PC-9 (cell line): Measurements from ENCODE around the gene PAIP2B. TPM values are rescaled to one million over a fixed set of nuclear protein-coding genes. Genes with fewer than 3 reads are reported as not detected.
A peak's percentile ranks its signal among the peaks of the same experiment; 100 is the strongest.

ENCODE experiments used
- BruUV-seq: library from RNA; stranded (reverse); fragments of 400-500 nt; replicated peaks from 2 replicates; lab custom pipeline; 2021; lab: Mats Ljungman, UMichigan
- CTCF ChIA-PET: fragments of 300-600 bp; sonication (Branson Sonifier 250); formaldehyde crosslinking; loops from one replicate; lab custom pipeline; 2022; ENCODE audit warnings: antibody characterized with exemption; lab: Charles Lee
- POLR2A ChIA-PET: fragments of 300-600 bp; sonication (Branson Sonifier 250); formaldehyde crosslinking; loops from one replicate; lab custom pipeline; 2022; ENCODE audit warnings: antibody characterized with exemption; ENCODE audit not compliant: unreplicated experiment; lab: Charles Lee
- DNase-seq, 2 experiments: peaks; one replicate each; pipeline versions ENCODE4 v3.0.0 to v3.0.0-alpha.2; 2015 to 2022; ENCODE audit warnings: mixed read lengths in 1 of 2
- H2AFZ ChIP-seq: fragments of 200-600 bp; sonication (generic); 2 replicates; pipeline ENCODE4 v1.8.1; 2017; ENCODE audit warnings: antibody characterized with exemption
- H3F3A ChIP-seq: fragments of 200-600 bp; sonication (generic); 2 replicates; pipeline ENCODE4 v1.8.1; 2017; ENCODE audit warnings: antibody characterized with exemption, mild to moderate bottlenecking, low read depth; ENCODE audit not compliant: insufficient read depth
- H3K27ac ChIP-seq: fragments of 200-600 bp; sonication (generic); 2 replicates; pipeline ENCODE4 v1.6.1; 2016; ENCODE audit warnings: mixed run types
- H3K27me3 ChIP-seq: fragments of 200-600 bp; sonication (generic); 2 replicates; pipeline ENCODE4 v1.6.1; 2016; ENCODE audit warnings: low read depth, mixed run types; ENCODE audit not compliant: insufficient read depth
- H3K36me3 ChIP-seq: fragments of 200-600 bp; sonication (generic); 2 replicates; pipeline ENCODE4 v1.6.1; 2016; ENCODE audit warnings: low read depth, mixed run types
- H3K4me1 ChIP-seq: fragments of 200-600 bp; sonication (generic); replicated peaks from 2 replicates; pipeline ENCODE4 v1.6.1; 2016; ENCODE audit warnings: mixed run types; ENCODE audit not compliant: insufficient read depth
- H3K4me2 ChIP-seq: fragments of 200-600 bp; sonication (generic); 2 replicates; pipeline ENCODE4 v1.6.1; 2017; ENCODE audit warnings: mixed run types
- H3K4me3 ChIP-seq: fragments of 200-600 bp; sonication (generic); 2 replicates; pipeline ENCODE4 v1.6.1; 2016; ENCODE audit warnings: mixed run types
- H3K79me2 ChIP-seq: fragments of 200-600 bp; sonication (generic); 2 replicates; pipeline ENCODE4 v1.6.1; 2017; ENCODE audit warnings: low read depth, mixed run types
- H3K9me2 ChIP-seq: fragments of 200-600 bp; sonication (generic); 2 replicates; pipeline ENCODE4 v1.8.1; 2017; ENCODE audit warnings: mild to moderate bottlenecking; ENCODE audit not compliant: insufficient read depth
- H3K9me3 ChIP-seq: fragments of 200-600 bp; sonication (generic); 2 replicates; pipeline ENCODE4 v1.8.1; 2016; ENCODE audit warnings: low read depth; ENCODE audit not compliant: insufficient read depth
- H4K20me1 ChIP-seq: fragments of 200-600 bp; sonication (generic); 2 replicates; pipeline ENCODE4 v1.8.1; 2017; ENCODE audit not compliant: insufficient read depth
- CTCF ChIP-seq: fragments of 200-600 bp; sonication (generic); conservative IDR thresholded peaks from 2 replicates; pipeline ENCODE4 v1.6.1; 2017; ENCODE audit warnings: mixed run types, antibody characterized with exemption, mild to moderate bottlenecking, moderate library complexity
- EZH2 ChIP-seq: fragments of 200-600 bp; sonication (generic); IDR thresholded peaks from 2 replicates; pipeline ENCODE4 v1.8.0; 2017; ENCODE audit warnings: antibody characterized with exemption, low read depth
- intact Hi-C: fragments of 100-400 bp; cut with micrococcal nuclease; formaldehyde crosslinking; loops from one replicate; pipeline ENCODE4 v1.10.0; 2022; ENCODE audit not compliant: unreplicated experiment
- total RNA-seq: library from RNA; stranded (reverse); gene quantifications from 2 replicates; pipeline ENCODE4 v1.2.3, GENCODE V29; 2021

Gene PAIP2B
- total RNA-seq, 1 experiment from 2014 or later: 6.1 TPM

- no peaks in the 10 kb centered on the region for H3F3A ChIP-seq
- no peaks in the 10 kb centered on the region for H3K79me2 ChIP-seq
- no peaks in the 10 kb centered on the region for H4K20me1 ChIP-seq
- ChIA-PET POLR2A (no interaction called here), CTCF (no interaction called here)
- TF ChIP-seq EZH2 (no peak), CTCF (no peak)
- intact Hi-C loops: loop anchor here (5.0 to 10.0 kb wide), 2 partner anchors 291 to 356 kb away; no protein-coding TSS in a partner anchor
- H3K4me3 ChIP-seq: no peak overlapping the region
- no TSS peak for BruUV-seq
- H3K4me1 ChIP-seq: no peaks in the 10 kb centered on the region
- H3K4me2 ChIP-seq: no peak overlapping the region
- H2AFZ ChIP-seq: no peak overlapping the region
- no peaks in the 10 kb centered on the region for H3K9me3 ChIP-seq
- H3K9me2 ChIP-seq: no peaks in the 10 kb centered on the region
- no peaks in the 10 kb centered on the region for H3K36me3 ChIP-seq
- no peaks in the 10 kb centered on the region for H3K27me3 ChIP-seq
- no peak overlapping the region for H3K27ac ChIP-seq
- DNase-seq: no peak
These were observed 71.1 kb downstream of the PAIP2B start for GRCh38 chr2:71155846-71156245.

GRCh38 chr2:71154798-71155197 lies 72.1 kb downstream of the PAIP2B start:
- no peaks in the 10 kb centered on the region for H3F3A ChIP-seq
- peak; percentile 27 to 44 for DNase-seq
- POLR2A ChIA-PET: interaction anchor here (0.6 to 0.7 kb wide), 2 partner anchors 13 to 131 kb away, joined by 3 read pairs; no protein-coding TSS in a partner anchor

GRCh38 chr2:71154279-71154678 lies 72.6 kb downstream of the PAIP2B start:
- BruUV-seq: no TSS peak
- Histone ChIP-seq H3K27me3 (no peaks in the 10 kb centered on the region), H3K4me2 (no peak overlapping the region), H2AFZ (no peak overlapping the region), H3K79me2 (no peaks in the 10 kb centered on the region), H3K9me3 (no peaks in the 10 kb centered on the region), H3F3A (peaks cover 4% of the 10 kb centered on the region; the same call in 1 of the 2 replicates), H3K36me3 (peaks cover 5% of the 10 kb centered on the region), H3K4me1 (no peaks in the 10 kb centered on the region), H3K4me3 (no peak overlapping the region), H4K20me1 (no peaks in the 10 kb centered on the region), H3K27ac (no peak overlapping the region), H3K9me2 (no peaks in the 10 kb centered on the region)
- no peak for TF ChIP-seq CTCF
- TF ChIP-seq EZH2: no peak
- no peak for DNase-seq
- CTCF ChIA-PET: interaction anchor here (0.8 to 0.9 kb wide), 2 partner anchors 54 to 365 kb away, joined by 3 to 4 read pairs; no protein-coding TSS in a partner anchor
- intact Hi-C loops: loop anchor here (10.0 kb wide), 1 partner anchor 289 kb away; no protein-coding TSS in a partner anchor
- POLR2A ChIA-PET: interaction anchor here (0.6 kb wide), 1 partner anchor 130 kb away, joined by 3 read pairs; no protein-coding TSS in a partner anchor

More at GRCh38 chr2:71154798-71155197, 72.1 kb downstream of the PAIP2B start:
- BruUV-seq: no TSS peak
- H3K27me3 ChIP-seq: no peaks in the 10 kb centered on the region
- H3K36me3 ChIP-seq: no peaks in the 10 kb centered on the region
- H3K4me1 ChIP-seq: no peaks in the 10 kb centered on the region
- no peaks in the 10 kb centered on the region for H4K20me1 ChIP-seq
- no peak overlapping the region for H3K27ac ChIP-seq
- H3K9me2 ChIP-seq: no peaks in the 10 kb centered on the region
- no peaks in the 10 kb centered on the region for H3K9me3 ChIP-seq
- H2AFZ ChIP-seq: no peak overlapping the region
- CTCF ChIA-PET: interaction anchor here (0.8 to 0.9 kb wide), 2 partner anchors 54 to 366 kb away, joined by 3 to 4 read pairs; no protein-coding TSS in a partner anchor
- no peak overlapping the region for H3K4me3 ChIP-seq
- H3K4me2 ChIP-seq: no peak overlapping the region
- TF ChIP-seq CTCF: peak; percentile 36; the same call in 1 of the 2 replicates
- TF ChIP-seq EZH2: no peak
- no peaks in the 10 kb centered on the region for H3K79me2 ChIP-seq
- intact Hi-C loops: loop anchor here (5.0 to 10.0 kb wide), 2 partner anchors 290 to 358 kb away; no protein-coding TSS in a partner anchor
